NB4 (cell line): ENCODE measurements around the gene MSANTD4.

ENCODE experiments used
- DNase-seq: peaks from one replicate; pipeline ENCODE4 v3.0.0; 2010; ENCODE audit warnings: low read depth
- H3K4me3 ChIP-seq: one replicate; pipeline ENCODE4 v1.5.1; 2011; ENCODE audit warnings: mild to moderate bottlenecking, low read depth, low read length, moderate library complexity
- CTCF ChIP-seq: IDR thresholded peaks from one replicate; pipeline ENCODE4 v1.5.1; 2012; ENCODE audit warnings: low read depth, low read length
- MAX ChIP-seq: IDR thresholded peaks from 2 replicates; pipeline ENCODE4 v1.6.1; 2011; ENCODE audit warnings: low read depth, low read length
- MYC ChIP-seq: IDR thresholded peaks from 2 replicates; pipeline ENCODE4 v1.6.1; 2011; ENCODE audit warnings: low read depth, low read length
- POLR2A ChIP-seq: IDR thresholded peaks from 2 replicates; pipeline ENCODE4 v1.6.1; 2011; ENCODE audit warnings: mild to moderate bottlenecking; ENCODE audit not compliant: insufficient read length; ENCODE audit errors: extremely low read depth

Gene MSANTD4

GRCh38 chr11:106051103-106051502 lies 29.1 kb upstream of the MSANTD4 start:
- no peak for DNase-seq
- TF ChIP-seq MAX (no peak), MYC (no peak), CTCF (no peak), POLR2A (no peak)
- no peak overlapping the region for H3K4me3 ChIP-seq

GRCh38 chr11:106049727-106050476 lies 27.9 kb upstream of the MSANTD4 start:
- TF ChIP-seq MAX (no peak), MYC (no peak), POLR2A (no peak), CTCF (no peak)
- H3K4me3 ChIP-seq = no peak overlapping the region
- DNase-seq = no peak

GRCh38 chr11:106047631-106048030 lies 25.6 kb upstream of the MSANTD4 start:
- no peak for TF ChIP-seq MAX
- no peak for TF ChIP-seq CTCF
- TF ChIP-seq POLR2A = no peak
- TF ChIP-seq MYC = no peak
- no peak for DNase-seq
- no peak overlapping the region for H3K4me3 ChIP-seq

- no peak overlapping the region for H3K4me3 ChIP-seq
- DNase-seq = no peak
- TF ChIP-seq MYC (no peak), POLR2A (no peak), MAX (no peak), CTCF (no peak)
Measured at GRCh38 chr11:106043540-106043939, 21.5 kb upstream of the MSANTD4 start.

GRCh38 chr11:106032861-106033260 lies 10.8 kb upstream of the MSANTD4 start:
- no peak for DNase-seq
- TF ChIP-seq MAX = no peak
- no peak for TF ChIP-seq CTCF
- no peak for TF ChIP-seq POLR2A
- no peak for TF ChIP-seq MYC
- H3K4me3 ChIP-seq = no peak overlapping the region
